HepG2 (cell line): ENCODE results near the gene KLF11. TPM values are rescaled to one million over a fixed set of nuclear protein-coding genes. Genes with fewer than 3 reads are reported as not detected.

Experiments
- AFF4 ChIP-seq: sonication (generic); formaldehyde crosslinking; IDR thresholded peaks from 2 replicates; pipeline ENCODE4 v1.4.0; 2020; ENCODE audit warnings: missing genetic modification reagents
- ARNT ChIP-seq: fragments of 450-650 bp; IDR thresholded peaks from 2 replicates; pipeline ENCODE4 v1.6.1; 2017
- ASH2L ChIP-seq: fragments of 300-600, 200-600 bp; sonication (generic); IDR thresholded peaks from 2 replicates; pipeline ENCODE4 v1.7.0; 2017; ENCODE audit warnings: low read depth, mild to moderate bottlenecking, moderate library complexity, mixed read lengths, low read length; ENCODE audit not compliant: insufficient read length
- ATAD3A ChIP-seq: sonication (generic); formaldehyde crosslinking; IDR thresholded peaks from 2 replicates; pipeline ENCODE4 v1.4.0; 2020; ENCODE audit warnings: missing genetic modification reagents
- BHLHE40 ChIP-seq: IDR thresholded peaks from 2 replicates; pipeline ENCODE4 v1.6.1; 2011; ENCODE audit warnings: low read length, improper control_type of control experiment
- FLYWCH1 ChIP-seq: sonication (generic); formaldehyde crosslinking; IDR thresholded peaks from 2 replicates; pipeline ENCODE4 v1.8.1; 2023; ENCODE audit warnings: mild to moderate bottlenecking, missing genetic modification reagents
- FOXM1 ChIP-seq: sonication (generic); formaldehyde crosslinking; IDR thresholded peaks from 2 replicates; pipeline ENCODE4 v1.5.0; 2020; ENCODE audit warnings: missing genetic modification reagents
- ISX ChIP-seq: sonication (generic); formaldehyde crosslinking; conservative IDR thresholded peaks from 2 replicates; pipeline ENCODE4 v1.5.0; 2020; ENCODE audit warnings: missing genetic modification reagents
- MIXL1 ChIP-seq: IDR thresholded peaks from 2 replicates; pipeline ENCODE4 v1.6.1; 2016
- MXD3 ChIP-seq: IDR thresholded peaks from 2 replicates; pipeline ENCODE4 v1.6.1; 2016; ENCODE audit warnings: mild to moderate bottlenecking, missing biosample characterization, missing genetic modification reagents
- MYPOP ChIP-seq: sonication (generic); formaldehyde crosslinking; IDR thresholded peaks from 2 replicates; pipeline ENCODE4 v1.8.1; 2023; ENCODE audit warnings: mild to moderate bottlenecking, moderate library complexity, missing genetic modification reagents
- NCOA5 ChIP-seq: sonication (generic); formaldehyde crosslinking; IDR thresholded peaks from 2 replicates; pipeline ENCODE4 v1.4.0; 2020; ENCODE audit warnings: missing genetic modification reagents
- PAX8 ChIP-seq: sonication (generic); formaldehyde crosslinking; IDR thresholded peaks from 2 replicates; pipeline ENCODE4 v1.8.0; 2022; ENCODE audit warnings: mild to moderate bottlenecking, missing genetic modification reagents, borderline replicate concordance
- PTBP1 ChIP-seq: fragments of 200-400 bp; formaldehyde crosslinking; IDR thresholded peaks from 2 replicates; pipeline ENCODE4 v1.6.1; 2018; ENCODE audit warnings: low read length, low read depth; ENCODE audit not compliant: poor library complexity, severe bottlenecking
- SALL2 ChIP-seq: sonication (generic); formaldehyde crosslinking; IDR thresholded peaks from 2 replicates; pipeline ENCODE4 v1.8.1; 2023; ENCODE audit warnings: mild to moderate bottlenecking, missing genetic modification reagents, inconsistent platforms
- SIX4 ChIP-seq: sonication (generic); formaldehyde crosslinking; IDR thresholded peaks from 2 replicates; pipeline ENCODE4 v1.4.0; 2020; ENCODE audit warnings: missing genetic modification reagents
- SP5 ChIP-seq: IDR thresholded peaks from 2 replicates; pipeline ENCODE4 v1.6.1; 2016; ENCODE audit warnings: low read depth, borderline replicate concordance
- ZBTB7B ChIP-seq: sonication (generic); formaldehyde crosslinking; IDR thresholded peaks from 2 replicates; pipeline ENCODE4 v1.4.0; 2020; ENCODE audit warnings: missing genetic modification reagents
- ZFP82 ChIP-seq: sonication (generic); formaldehyde crosslinking; IDR thresholded peaks from 2 replicates; pipeline ENCODE4 v1.5.1; 2020; ENCODE audit warnings: mild to moderate bottlenecking, missing genetic modification reagents, borderline replicate concordance
- ZNF138 ChIP-seq: sonication (generic); formaldehyde crosslinking; IDR thresholded peaks from 2 replicates; pipeline ENCODE4 v1.5.0; 2020; ENCODE audit warnings: mild to moderate bottlenecking, low read depth, missing genetic modification reagents
- ZNF143 ChIP-seq: sonication (generic); formaldehyde crosslinking; IDR thresholded peaks from 2 replicates; pipeline ENCODE4 v1.4.0; 2020; ENCODE audit warnings: missing genetic modification reagents
- ZNF282 ChIP-seq: fragments of 450-650 bp; IDR thresholded peaks from 2 replicates; pipeline ENCODE4 v1.6.1; 2018; ENCODE audit not compliant: partially characterized antibody
- ZNF383 ChIP-seq: sonication (generic); formaldehyde crosslinking; IDR thresholded peaks from 2 replicates; pipeline ENCODE4 v1.4.0; 2020; ENCODE audit warnings: missing genetic modification reagents, mild to moderate bottlenecking, borderline replicate concordance
- ZNF530 ChIP-seq: sonication (generic); formaldehyde crosslinking; IDR thresholded peaks from 2 replicates; pipeline ENCODE4 v1.5.0; 2020; ENCODE audit warnings: low read depth, mild to moderate bottlenecking, missing genetic modification reagents
- ZNF777 ChIP-seq: sonication (generic); formaldehyde crosslinking; IDR thresholded peaks from 2 replicates; pipeline ENCODE4 v1.4.0; 2020; ENCODE audit warnings: missing genetic modification reagents
- polyA plus RNA-seq, 8 experiments: library from polyadenylated mRNA; depleted of rRNA in 3 of 8; stranded (reverse) in 7 of 8; unstranded in 1 of 8; fragments of >200 nt; fragmentation: Illumina TruSeq in 4 of 8; extraction: Trizol in 4 of 8; gene quantifications; 2 replicates each; pipeline versions ENCODE4 v1.2.1 to v1.2.3, GENCODE V29; 2011 to 2016; ENCODE audit warnings: low read depth in 4 of 8, missing spikeins in 1 of 8, mixed read lengths in 1 of 8; ENCODE audit not compliant: insufficient read depth in 1 of 8
- total RNA-seq, 5 experiments: library from RNA; depleted of rRNA; stranded (reverse); fragments of >200 nt; fragmentation: Illumina TruSeq; extraction: Trizol; gene quantifications; 2 replicates each; pipeline ENCODE4 v1.2.3, GENCODE V29; 2016; ENCODE audit warnings: low read depth in 1 of 5
- TF ChIP-seq, protein P1 (sequence below): sonication (generic); formaldehyde crosslinking; IDR thresholded peaks from 2 replicates; pipeline ENCODE4 v1.8.1; 2023; ENCODE audit warnings: mild to moderate bottlenecking, missing genetic modification reagents

KLF11 gene
- total and polyA plus RNA-seq, 2 of the 13 experiments (the other 11 are each of a cell fraction or from before 2014, with no cell fraction given), result 2.5 to 11.8 TPM

DNA sequence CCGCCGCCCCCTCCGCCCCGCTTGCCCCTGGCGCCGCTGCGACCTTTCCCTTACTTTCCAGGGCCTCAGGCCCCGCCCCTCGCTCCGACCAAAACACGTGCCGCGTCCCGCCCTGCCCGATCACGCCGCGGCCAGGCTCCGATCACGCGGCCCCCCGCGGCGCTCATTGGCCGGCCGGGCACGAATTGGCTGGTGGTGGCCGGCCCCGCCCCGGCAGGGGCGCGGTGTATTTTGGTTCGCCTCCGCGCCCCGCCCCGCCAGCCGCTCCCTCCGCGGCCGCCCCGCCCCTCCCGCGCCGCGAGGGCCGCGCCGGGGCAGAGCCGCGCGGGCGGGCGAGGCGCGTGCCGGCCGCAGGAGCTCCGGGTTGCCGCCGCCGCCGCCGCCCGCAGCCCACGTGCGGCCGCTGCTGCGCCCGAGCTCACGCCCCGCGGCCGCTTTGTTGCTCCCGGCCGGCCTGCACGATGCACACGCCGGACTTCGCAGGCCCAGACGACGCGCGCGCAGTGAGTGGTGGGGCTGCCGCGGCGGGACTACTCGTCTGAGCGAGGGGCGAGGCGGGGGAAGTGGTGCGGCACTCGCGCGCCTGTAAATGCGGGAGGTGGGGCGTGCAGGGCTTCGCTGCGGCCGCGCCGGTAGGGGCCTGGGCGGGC, at the start of gene KLF11 (continued):
- TF ChIP-seq AFF4 (no peak), ZNF282 (no peak), SP5 (CRISPR knock-in tag) (peak; percentile 86), PTBP1 (no peak), ATAD3A (no peak), ZFP82 (peak; percentile 89; the same call in 1 of the 2 replicates), MXD3 (CRISPR knock-in tag) (peak; percentile 99), ISX (CRISPR knock-in tag) (peak; percentile 87; the same call in 1 of the 2 replicates), FLYWCH1 (CRISPR knock-in tag) (peak; percentile 98), SALL2 (CRISPR knock-in tag) (peak; percentile 95), ZNF530 (CRISPR knock-in tag) (peak; percentile 81; the same call in 1 of the 2 replicates), SIX4 (CRISPR knock-in tag) (no peak), NCOA5 (CRISPR knock-in tag) (no peak), ASH2L (no peak), PAX8 (CRISPR knock-in tag) (no peak; the same call in 1 of the 2 replicates), MIXL1 (CRISPR knock-in tag) (peak; percentile 68; the same call in 1 of the 2 replicates), ZNF138 (CRISPR knock-in tag) (peak; percentile 97), MYPOP (peak; percentile 88), ZNF777 (CRISPR knock-in tag) (peak; percentile 77; the same call in 1 of the 2 replicates), ZNF383 (CRISPR knock-in tag) (no peak), FOXM1 (CRISPR knock-in tag) (peak; percentile 92), BHLHE40 (peak; percentile 97), ARNT (no peak), ZNF143 (CRISPR knock-in tag) (peak; percentile 67), ZBTB7B (peak; percentile 60; the same call in 1 of the 2 replicates)
- TF ChIP-seq, protein P1, sequence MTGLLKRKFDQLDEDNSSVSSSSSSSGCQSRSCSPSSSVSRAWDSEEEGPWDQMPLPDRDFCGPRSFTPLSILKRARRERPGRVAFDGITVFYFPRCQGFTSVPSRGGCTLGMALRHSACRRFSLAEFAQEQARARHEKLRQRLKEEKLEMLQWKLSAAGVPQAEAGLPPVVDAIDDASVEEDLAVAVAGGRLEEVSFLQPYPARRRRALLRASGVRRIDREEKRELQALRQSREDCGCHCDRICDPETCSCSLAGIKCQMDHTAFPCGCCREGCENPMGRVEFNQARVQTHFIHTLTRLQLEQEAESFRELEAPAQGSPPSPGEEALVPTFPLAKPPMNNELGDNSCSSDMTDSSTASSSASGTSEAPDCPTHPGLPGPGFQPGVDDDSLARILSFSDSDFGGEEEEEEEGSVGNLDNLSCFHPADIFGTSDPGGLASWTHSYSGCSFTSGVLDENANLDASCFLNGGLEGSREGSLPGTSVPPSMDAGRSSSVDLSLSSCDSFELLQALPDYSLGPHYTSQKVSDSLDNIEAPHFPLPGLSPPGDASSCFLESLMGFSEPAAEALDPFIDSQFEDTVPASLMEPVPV (CRISPR knock-in tag), result peak; percentile 86; the same call in 1 of the 2 replicates
